ENCODE data around the gene DAPK3.
A peak's percentile ranks its signal among the peaks of the same experiment; 100 is the strongest.
"Not testable (repeated sequence)": the region's sequence is repeated elsewhere in the genome, so short reads cannot be mapped to it uniquely, and the experiment has no call there.

DAPK3 gene

GRCh38 chr19:3952755-3953276, 18.1 kb downstream of the DAPK3 start:
- DNase-seq = not testable (repeated sequence)

- DNase-seq = no peak
These were observed 19.7 kb downstream of the DAPK3 start for GRCh38 chr19:3950871-3951861.

- DNase-seq = no peak
These were observed 20.7 kb downstream of the DAPK3 start for GRCh38 chr19:3949997-3950859.

- no peak for DNase-seq
These were observed 21.6 kb downstream of the DAPK3 start for GRCh38 chr19:3949294-3949693.

DNA sequence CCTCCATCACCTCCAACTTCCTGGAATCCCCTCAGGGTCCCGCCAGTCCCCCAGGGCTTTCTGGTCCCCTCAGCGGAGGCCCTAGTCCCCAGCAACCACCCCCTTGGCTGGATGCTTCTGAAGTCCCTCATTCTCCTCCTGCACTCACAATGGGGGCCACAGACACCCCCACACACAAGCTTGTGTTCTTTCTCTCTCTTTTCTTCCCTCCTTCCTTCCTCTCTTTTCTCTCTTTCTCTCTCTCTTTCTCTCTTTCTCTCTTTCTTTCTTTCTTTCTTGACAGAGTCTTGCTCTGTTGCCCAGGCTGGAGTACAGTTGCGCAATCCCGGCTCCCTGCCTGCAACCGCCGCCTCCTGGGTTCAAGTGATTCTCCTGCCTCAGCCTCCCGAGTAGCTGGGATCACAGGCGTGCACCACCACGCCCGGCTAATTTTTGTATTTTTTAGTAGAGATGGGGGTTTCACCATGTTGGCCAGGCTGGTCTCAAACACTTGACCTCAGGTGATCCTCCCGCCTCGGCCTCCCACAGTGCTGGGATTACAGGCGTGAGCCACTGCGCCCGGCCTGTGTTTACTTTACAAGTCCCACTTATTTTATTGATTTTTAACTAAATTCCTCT, 23.5 kb downstream of the DAPK3 start:
- DNase-seq = not testable (repeated sequence)

GRCh38 chr19:3945838-3946237, 25.1 kb downstream of the DAPK3 start:
- DNase-seq = peak; percentile 5

DNA sequence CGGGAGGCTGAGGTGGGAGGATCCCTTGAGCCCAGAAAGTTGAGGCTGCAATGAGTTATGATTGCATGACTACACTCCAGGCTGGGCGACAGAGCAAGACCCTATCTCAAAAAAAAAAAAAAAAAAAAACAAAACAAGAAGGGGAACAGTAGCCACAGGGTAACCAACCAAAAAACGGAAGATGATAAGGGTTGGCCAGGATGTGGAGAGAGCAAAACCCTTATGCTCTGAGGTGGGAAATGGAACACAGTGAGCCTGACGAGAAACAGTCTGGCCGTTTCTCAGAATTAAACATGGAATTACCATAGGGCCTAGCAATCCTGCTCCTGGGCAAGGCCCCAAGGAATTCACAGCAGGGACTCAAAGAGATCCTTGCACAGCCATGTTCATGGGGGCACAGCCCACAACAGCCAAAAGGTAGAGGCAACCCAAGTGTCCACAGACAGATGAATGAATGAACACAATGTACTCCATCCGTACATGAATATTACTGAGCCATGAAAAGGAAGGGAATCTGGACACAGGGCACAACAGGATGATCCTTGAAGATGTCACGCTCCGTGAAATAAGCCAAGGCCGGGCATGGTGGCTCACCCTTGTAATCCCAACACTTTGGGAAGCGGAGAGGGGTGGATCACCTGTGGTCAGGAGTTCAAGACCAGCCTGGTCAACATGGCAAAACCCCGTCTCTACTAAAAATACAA, 26.7 kb downstream of the DAPK3 start:
- DNase-seq = peak; percentile 64

- DNase-seq = peak; percentile 31
These were observed 28.0 kb downstream of the DAPK3 start for GRCh38 chr19:3942790-3943409.

DNA sequence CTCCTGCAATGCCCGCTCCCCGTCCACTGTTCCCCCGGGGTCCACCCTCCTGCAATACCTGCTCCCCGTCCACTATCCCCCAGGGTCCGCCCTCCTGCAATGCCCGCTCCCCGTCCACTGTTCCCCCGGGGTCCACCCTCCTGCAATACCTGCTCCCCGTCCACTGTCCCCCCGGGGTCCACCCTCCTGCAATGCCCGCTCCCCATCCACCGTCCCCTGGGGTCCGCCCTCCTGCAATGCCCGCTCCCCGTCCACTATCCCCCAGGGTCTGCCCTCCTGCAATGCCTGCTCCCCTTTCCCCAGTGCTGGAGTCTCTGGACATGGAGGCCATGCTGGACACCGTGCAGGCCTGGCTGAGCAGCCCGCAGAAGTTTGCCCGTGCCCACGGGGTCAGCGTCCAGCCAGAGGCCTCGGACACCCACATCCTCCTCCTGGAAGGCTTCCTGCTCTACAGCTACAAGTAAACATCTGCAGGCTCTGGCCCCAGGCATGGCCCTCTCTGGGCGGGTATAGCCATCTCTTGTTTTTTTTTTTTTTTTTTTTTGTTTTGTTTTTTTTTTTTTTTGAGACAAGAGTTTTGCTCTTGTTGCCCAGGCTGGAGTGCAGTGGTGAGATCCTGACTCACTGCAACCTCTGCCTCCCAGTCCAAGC, 32.5 kb downstream of the DAPK3 start:
- not testable (repeated sequence) for DNase-seq

- DNase-seq = no peak
These were observed 34.1 kb downstream of the DAPK3 start for GRCh38 chr19:3936506-3937442.

DNA sequence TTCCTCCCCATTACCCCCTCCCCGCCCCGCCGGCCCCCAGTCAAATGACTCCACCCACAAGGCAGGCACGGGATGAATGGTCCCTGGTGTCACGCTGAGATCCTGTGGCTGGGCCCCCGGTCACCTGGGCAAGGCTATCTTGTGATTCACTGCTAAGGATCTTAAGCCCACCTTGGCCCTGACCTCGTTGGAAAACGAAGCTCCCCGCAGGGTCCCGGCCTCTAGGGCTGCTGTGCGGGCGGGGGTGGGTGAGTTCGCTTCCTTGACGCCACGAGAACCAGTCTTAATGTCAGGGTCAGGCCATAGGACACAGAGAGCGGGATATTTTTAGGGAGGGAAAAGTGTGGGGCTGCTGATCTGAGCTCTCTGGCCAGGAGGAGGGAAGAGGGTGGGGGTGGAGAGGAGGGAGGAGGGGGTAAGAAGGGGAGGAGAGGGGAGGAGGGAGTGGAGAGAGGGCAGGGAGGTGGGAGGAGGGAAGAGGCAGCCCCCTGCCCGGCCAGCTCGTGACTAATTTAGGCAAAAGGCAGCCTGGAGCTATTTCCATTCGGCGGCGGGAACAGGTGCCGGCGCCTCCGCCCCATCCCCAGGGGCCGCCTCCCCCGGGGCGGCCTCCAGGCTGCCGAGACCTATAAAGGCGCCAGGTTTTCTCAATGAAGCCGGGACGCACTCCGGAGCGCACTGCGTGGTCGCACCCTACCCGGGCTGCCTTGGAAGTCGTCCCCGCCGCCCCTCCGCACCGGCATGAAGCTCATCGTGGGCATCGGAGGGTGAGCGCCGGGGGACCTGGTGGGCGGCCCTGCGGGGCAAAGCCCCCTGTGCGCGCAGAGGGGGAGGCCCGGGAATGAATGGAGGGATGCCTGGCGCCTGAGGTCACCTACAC, 37.7 kb downstream of the DAPK3 start, which contains the start of gene NMRK2:
Gene NMRK2 (plus strand): TSS at position 139 of the 880 bp plus-strand sequence. CDS start 603 bp downstream, at position 742.
- no peak for DNase-seq

GRCh38 chr19:3931041-3931440, 39.9 kb downstream of the DAPK3 start:
- DNase-seq = no peak

GRCh38 chr19:3923912-3924311, 47.0 kb downstream of the DAPK3 start:
- DNase-seq = no peak

GRCh38 chr19:3923096-3923758, 47.7 kb downstream of the DAPK3 start:
- no peak for DNase-seq

DNA sequence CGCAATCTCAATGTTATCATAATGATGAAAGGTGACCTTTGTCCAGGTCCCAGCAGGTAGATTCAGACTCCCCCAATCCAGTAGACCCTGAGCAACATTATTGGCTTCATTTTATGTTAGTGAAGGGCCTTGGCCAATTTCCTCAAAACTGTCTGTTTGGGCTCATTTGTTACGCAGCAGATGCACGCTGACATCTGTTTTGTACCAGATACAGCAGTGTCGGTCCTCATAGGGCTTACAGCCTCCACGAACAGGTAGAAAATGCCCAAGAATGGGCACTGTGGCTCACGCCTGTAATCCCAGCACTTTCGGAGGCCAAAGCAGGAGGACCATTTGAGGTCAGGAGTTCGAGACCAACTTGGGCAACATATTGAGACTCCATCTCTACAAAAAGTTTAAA, 51.1 kb downstream of the DAPK3 start:
- no peak for DNase-seq

DNA sequence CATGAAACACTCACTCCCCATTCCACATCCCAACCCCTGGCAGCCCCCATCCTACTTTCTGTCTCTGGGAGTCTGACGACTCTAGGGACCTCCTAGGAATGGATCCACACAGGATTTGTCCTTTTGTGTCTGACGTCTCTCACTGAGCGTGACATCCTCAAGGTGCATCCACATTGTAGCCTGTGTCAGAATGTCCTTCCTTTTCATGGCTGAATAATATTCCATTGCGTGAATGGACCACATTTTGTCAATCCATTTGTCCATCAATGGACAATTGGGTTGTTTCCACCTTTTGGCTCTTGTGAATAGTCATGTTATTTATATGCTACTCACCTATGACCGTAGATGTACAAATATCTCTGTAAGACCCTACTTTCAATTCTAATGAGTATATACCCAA, 54.9 kb downstream of the DAPK3 start:
- no peak for DNase-seq

DNA sequence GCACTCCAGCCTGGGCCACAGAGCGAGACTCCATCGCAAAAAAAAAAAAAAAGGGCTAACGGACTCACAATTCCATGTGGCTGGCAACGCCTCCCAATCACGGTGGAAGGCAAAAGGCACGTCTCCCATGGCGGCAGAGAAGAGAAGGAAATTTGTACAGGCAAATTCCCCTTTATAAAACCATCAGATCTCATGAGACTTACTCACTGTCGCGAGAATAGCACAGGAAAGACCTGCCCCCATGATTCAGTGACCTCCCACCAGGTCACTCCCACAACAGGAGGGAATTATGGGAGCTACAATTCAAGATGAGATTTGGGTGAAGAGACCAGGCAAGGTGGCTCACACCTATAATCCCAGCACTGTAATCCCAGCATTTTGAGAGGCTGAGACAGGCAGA, 56.7 kb downstream of the DAPK3 start:
- no peak for DNase-seq

GRCh38 chr19:3910105-3910504, 60.8 kb downstream of the DAPK3 start:
- DNase-seq = no peak

All from MV-4-11 (cell line).